Measurements from ENCODE around the gene RPS28. TPM values are rescaled to one million over a fixed set of nuclear protein-coding genes. Genes with fewer than 3 reads are reported as not detected.
"Not testable (repeated sequence)": the region's sequence is repeated elsewhere in the genome, so short reads cannot be mapped to it uniquely, and the experiment has no call there.

Gene RPS28
- 352 TPM for total RNA-seq

DNA sequence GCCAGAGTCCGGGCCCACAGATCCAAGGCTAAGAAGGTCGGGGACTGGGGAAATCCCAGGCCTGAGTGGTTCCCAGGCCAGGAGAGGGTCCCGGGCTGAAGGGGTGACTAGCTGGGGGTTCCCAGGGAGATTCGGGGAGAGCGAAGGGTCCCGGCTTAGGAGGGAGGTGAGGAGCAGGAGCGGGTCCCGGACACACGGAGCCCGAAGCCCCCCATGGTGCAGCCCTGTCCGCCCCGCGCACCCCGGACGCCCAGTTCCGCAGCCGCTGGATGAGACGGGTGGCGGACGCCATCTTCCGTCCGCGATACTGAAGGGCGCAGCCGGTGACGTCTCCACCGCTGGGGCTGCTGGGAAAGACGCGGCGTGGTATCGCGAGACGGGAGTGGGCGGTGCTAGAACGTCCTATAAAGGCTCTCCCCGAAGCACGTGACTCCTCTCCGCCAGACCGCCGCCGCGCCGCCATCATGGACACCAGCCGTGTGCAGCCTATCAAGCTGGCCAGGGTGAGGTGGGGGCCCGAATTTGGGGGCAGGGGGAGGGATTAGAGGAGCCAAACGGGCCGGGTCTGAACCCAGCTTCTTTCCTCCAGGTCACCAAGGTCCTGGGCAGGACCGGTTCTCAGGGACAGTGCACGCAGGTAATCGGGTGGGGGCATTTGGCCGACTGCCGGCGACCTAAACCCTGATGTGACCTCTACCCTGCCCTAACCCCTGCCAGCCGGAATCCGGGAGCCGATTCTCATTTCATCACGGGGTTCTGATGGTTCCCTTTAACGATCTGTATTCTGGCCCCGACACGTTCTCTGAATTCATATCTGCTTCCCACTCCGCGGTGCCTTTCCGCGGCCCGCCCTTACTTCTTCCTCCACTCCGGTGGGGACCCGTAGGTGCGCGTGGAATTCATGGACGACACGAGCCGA, at the start of gene RPS28, which contains the start of gene NDUFA7:
Gene RPS28 (plus strand): TSS at position 430 of the 919 bp plus-strand sequence. CDS start 35 bp downstream, at position 465.
Gene NDUFA7 (minus strand): TSS at position 309 of the 919 bp plus-strand sequence. CDS start 17 bp downstream, at position 292.
- H3K27me3 ChIP-seq (ENCODE audit: insufficient read depth, low read length): no peaks in the 10 kb centered on the region
- H3K4me3 ChIP-seq (ENCODE audit: low read length): peak within 1 kb of the TSS; percentile 77
- H3K4me1 ChIP-seq (ENCODE audit: insufficient read depth, low read length): peaks cover 28% of the 10 kb centered on the region
- H3K9me3 ChIP-seq (ENCODE audit: low read depth, low read length): no peaks in the 10 kb centered on the region

DNA sequence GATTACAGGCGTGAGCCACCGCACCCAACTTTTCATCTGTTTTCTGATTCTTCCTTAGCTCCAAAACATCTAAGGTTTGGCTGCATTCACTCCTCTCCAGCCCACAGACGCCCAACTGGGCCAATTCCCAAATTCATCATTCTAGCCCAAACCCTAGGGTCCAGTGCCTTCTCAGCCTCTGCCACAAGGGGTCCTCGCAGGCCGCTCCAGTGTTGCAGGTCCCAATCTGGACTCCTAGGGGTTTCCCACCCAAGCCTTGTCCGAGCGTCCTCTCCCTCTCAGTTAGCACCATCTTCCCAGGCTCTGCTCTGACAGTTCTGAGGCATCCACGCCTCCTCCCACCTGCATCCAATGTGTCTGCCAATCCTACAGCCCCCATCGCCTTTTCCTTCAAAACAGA, 44.8 kb upstream of the RPS28 start:
- not testable (repeated sequence) for H3K4me3 ChIP-seq (ENCODE audit: low read length); H3K27me3 ChIP-seq (ENCODE audit: insufficient read depth, low read length); H3K4me1 ChIP-seq (ENCODE audit: insufficient read depth, low read length); H3K9me3 ChIP-seq (ENCODE audit: low read depth, low read length)

DNA sequence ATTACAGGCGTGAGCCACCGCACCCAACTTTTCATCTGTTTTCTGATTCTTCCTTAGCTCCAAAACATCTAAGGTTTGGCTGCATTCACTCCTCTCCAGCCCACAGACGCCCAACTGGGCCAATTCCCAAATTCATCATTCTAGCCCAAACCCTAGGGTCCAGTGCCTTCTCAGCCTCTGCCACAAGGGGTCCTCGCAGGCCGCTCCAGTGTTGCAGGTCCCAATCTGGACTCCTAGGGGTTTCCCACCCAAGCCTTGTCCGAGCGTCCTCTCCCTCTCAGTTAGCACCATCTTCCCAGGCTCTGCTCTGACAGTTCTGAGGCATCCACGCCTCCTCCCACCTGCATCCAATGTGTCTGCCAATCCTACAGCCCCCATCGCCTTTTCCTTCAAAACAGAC, 30.0 kb upstream of the RPS28 start:
- not testable (repeated sequence) for H3K27me3 ChIP-seq (ENCODE audit: insufficient read depth, low read length); H3K4me1 ChIP-seq (ENCODE audit: insufficient read depth, low read length); H3K9me3 ChIP-seq (ENCODE audit: low read depth, low read length); H3K4me3 ChIP-seq (ENCODE audit: low read length)

DNA sequence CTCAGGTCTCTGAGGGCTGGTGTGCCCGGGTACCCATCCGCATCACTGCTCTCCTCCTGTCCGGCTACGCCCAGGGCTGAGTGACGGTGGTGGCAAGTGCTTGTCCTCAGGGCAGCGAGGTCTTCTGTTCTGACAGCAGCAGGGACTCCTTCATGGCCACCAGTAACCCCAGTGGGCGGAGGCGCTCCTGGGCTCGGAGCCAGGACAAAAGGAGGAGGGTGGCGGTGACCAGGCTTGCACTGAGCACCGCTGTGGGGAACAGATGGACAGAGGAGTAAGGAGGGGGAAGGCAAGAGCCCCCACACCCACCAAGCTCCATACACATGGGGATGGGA, 19.0 kb upstream of the RPS28 start:
- Histone ChIP-seq H3K4me1 (ENCODE audit: insufficient read depth, low read length) (peaks cover 9% of the 10 kb centered on the region), H3K4me3 (ENCODE audit: low read length) (no peak overlapping the region), H3K9me3 (ENCODE audit: low read depth, low read length) (no peaks in the 10 kb centered on the region), H3K27me3 (ENCODE audit: insufficient read depth, low read length) (no peaks in the 10 kb centered on the region)

DNA sequence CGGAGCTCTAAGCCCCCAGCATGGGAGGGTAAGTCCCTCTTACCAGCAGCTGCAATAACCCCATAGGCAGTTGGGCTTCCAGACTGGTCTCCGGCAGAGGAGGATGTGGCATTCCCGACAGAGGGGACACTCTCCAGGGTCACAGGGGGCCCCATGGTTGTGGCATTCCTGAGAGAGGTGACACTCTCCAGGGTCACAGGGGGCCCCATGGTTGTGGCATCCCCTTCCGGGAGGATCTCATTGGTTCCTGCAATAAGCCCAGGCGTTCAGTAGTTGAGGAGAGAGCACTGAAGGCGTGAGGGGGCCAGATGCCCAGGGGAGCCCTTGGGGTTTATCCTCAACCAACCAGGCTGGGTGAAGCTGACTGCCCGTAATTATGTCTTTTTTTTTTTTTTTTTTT, 18.6 kb upstream of the RPS28 start:
- Histone ChIP-seq H3K4me1 (ENCODE audit: insufficient read depth, low read length) (peaks cover 13% of the 10 kb centered on the region), H3K9me3 (ENCODE audit: low read depth, low read length) (no peaks in the 10 kb centered on the region), H3K27me3 (ENCODE audit: insufficient read depth, low read length) (no peaks in the 10 kb centered on the region), H3K4me3 (ENCODE audit: low read length) (no peak overlapping the region)

DNA sequence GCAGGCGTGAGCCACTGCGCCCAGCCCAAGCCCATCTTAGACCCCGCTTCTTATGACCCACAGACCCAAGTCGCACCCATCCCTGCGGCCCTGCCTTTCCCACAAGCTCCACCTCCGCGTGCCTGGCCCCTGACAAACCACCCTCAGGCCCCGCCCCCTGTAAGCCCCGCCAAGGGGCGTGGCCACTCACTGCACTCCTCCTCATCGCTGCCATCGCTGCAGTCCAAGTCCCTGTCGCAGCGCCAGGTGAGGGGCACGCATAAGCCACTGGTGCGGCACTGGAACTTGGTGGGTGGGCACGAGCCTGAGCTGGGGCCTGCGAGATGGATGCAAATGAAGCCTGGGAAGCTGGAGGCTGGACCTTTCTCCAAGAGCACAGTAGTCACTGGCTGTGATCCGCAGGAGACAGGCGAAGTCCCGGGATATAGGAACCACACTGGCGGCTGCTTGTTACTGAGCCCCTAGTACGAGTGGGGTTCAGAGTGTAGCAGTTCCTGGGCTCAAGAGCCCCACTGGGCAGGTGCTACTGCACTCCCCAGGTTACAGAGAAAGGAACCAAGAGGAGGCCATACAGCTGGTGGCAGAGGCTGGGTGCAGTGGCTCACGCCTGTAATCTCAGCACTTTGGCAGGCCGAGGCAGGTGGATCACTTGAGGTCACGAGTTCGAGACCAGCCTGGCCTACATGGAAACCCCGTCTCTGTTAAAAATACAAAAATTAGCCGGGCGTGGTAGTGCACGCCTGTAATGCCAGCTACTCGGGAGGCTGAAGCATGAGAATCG, 16.3 kb upstream of the RPS28 start:
- Histone ChIP-seq H3K27me3 (ENCODE audit: insufficient read depth, low read length) (no peaks in the 10 kb centered on the region), H3K4me3 (ENCODE audit: low read length) (no peak overlapping the region), H3K4me1 (ENCODE audit: insufficient read depth, low read length) (peaks cover 28% of the 10 kb centered on the region), H3K9me3 (ENCODE audit: low read depth, low read length) (no peaks in the 10 kb centered on the region)

- no peak overlapping the region for H3K4me3 ChIP-seq (ENCODE audit: low read length)
- H3K4me1 ChIP-seq (ENCODE audit: insufficient read depth, low read length): peaks cover 28% of the 10 kb centered on the region
- no peaks in the 10 kb centered on the region for H3K9me3 ChIP-seq (ENCODE audit: low read depth, low read length)
- no peaks in the 10 kb centered on the region for H3K27me3 ChIP-seq (ENCODE audit: insufficient read depth, low read length)
These were observed 15.5 kb upstream of the RPS28 start for GRCh38 chr19:8305798-8306197.

GRCh38 chr19:8306235-8307054, 14.9 kb upstream of the RPS28 start:
- H3K4me3 ChIP-seq (ENCODE audit: low read length): no peak overlapping the region
- H3K27me3 ChIP-seq (ENCODE audit: insufficient read depth, low read length): no peaks in the 10 kb centered on the region
- H3K4me1 ChIP-seq (ENCODE audit: insufficient read depth, low read length): peaks cover 28% of the 10 kb centered on the region
- no peaks in the 10 kb centered on the region for H3K9me3 ChIP-seq (ENCODE audit: low read depth, low read length)

- Histone ChIP-seq H3K9me3 (ENCODE audit: low read depth, low read length) (no peaks in the 10 kb centered on the region), H3K4me3 (ENCODE audit: low read length) (peak overlapping the region; percentile 46), H3K4me1 (ENCODE audit: insufficient read depth, low read length) (peaks cover 28% of the 10 kb centered on the region), H3K27me3 (ENCODE audit: insufficient read depth, low read length) (no peaks in the 10 kb centered on the region)
These were observed 13.8 kb upstream of the RPS28 start for GRCh38 chr19:8307400-8307964.

DNA sequence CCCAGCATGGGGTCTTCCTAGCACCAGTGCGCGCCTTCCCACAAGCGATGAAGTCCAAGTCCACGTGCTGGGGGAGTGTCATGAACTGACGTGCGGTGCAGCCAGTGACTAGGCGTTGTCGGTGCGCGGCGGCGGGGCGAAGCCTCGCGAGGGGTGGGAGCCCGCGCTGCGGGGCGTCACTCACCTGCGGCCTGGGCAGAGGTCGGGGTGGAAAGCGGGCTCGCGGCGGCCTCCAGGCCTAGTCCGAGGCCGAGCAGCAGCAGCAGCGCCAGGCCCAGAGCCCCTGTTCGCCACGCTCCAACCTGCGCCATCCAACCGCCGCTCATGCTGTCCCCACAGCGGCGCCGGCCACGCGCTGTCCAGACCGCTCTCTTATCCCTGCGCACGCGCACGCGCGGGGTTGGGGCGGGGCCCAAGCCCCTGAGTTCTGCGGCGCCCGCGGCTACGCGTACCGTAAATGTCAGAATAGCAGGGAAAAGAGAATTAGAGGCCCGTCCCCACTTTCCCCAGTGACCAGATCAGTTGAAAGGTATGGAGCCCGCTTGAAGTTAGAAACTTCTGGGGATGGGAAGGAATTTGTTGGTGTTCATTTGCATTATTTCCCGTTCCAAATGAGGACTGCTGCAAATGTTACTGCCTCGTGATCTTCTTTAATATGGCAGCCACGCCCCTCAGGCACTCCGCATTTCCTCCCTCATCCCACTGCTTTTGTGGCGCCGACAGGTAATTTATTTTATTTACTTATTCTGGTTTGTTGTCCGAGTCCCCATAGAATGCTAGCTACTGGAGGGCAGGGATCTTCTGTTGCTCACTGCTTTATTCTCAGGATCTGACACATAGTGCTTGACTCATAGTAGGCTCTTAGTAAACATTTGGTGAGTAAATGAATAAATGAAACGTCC, 13.1 kb upstream of the RPS28 start, which contains the start of gene CD320:
Gene CD320 (minus strand): TSS at position 394 of the 902 bp plus-strand sequence. CDS start 68 bp downstream, at position 326.
- H3K9me3 ChIP-seq (ENCODE audit: low read depth, low read length): no peaks in the 10 kb centered on the region
- peaks cover 28% of the 10 kb centered on the region for H3K4me1 ChIP-seq (ENCODE audit: insufficient read depth, low read length)
- H3K27me3 ChIP-seq (ENCODE audit: insufficient read depth, low read length): no peaks in the 10 kb centered on the region
- peak within 1 kb of the TSS; percentile 46 for H3K4me3 ChIP-seq (ENCODE audit: low read length)

- Histone ChIP-seq H3K9me3 (ENCODE audit: low read depth, low read length) (no peaks in the 10 kb centered on the region), H3K4me3 (ENCODE audit: low read length) (peak overlapping the region; percentile 46), H3K4me1 (ENCODE audit: insufficient read depth, low read length) (peaks cover 28% of the 10 kb centered on the region), H3K27me3 (ENCODE audit: insufficient read depth, low read length) (no peaks in the 10 kb centered on the region)
These were observed 12.4 kb upstream of the RPS28 start for GRCh38 chr19:8308891-8309291.

GRCh38 chr19:8310342-8311055, 10.8 kb upstream of the RPS28 start:
- Histone ChIP-seq H3K4me1 (ENCODE audit: insufficient read depth, low read length) (peaks cover 28% of the 10 kb centered on the region), H3K4me3 (ENCODE audit: low read length) (no peak overlapping the region), H3K9me3 (ENCODE audit: low read depth, low read length) (no peaks in the 10 kb centered on the region), H3K27me3 (ENCODE audit: insufficient read depth, low read length) (no peaks in the 10 kb centered on the region)

Measured in mononuclear cell (primary cell).